NCI-H748 treated with DMSO at 0.1 percent for 48 hours (cell line): ENCODE results near the gene SUSD1.
"Not testable (repeated sequence)": the region's sequence is repeated elsewhere in the genome, so short reads cannot be mapped to it uniquely, and the experiment has no call there.

ENCODE experiments used
- DNase-seq: peaks from one replicate; lab custom pipeline; 2025; lab: John Stamatoyannopoulos, UW

Gene SUSD1

GRCh38 chr9:112094948-112095681, 80.0 kb downstream of the SUSD1 start:
- no peak for DNase-seq

- no peak for DNase-seq
Measured at GRCh38 chr9:112094241-112094640, 80.9 kb downstream of the SUSD1 start.

GRCh38 chr9:112093870-112094216, 81.3 kb downstream of the SUSD1 start:
- DNase-seq, result no peak

- no peak for DNase-seq
Measured at GRCh38 chr9:112093147-112093869, 81.8 kb downstream of the SUSD1 start.

GRCh38 chr9:112091810-112092209, 83.3 kb downstream of the SUSD1 start:
- no peak for DNase-seq

GRCh38 chr9:112087506-112087905, 87.6 kb downstream of the SUSD1 start:
- no peak for DNase-seq

GRCh38 chr9:112086627-112087026, 88.5 kb downstream of the SUSD1 start:
- peak; percentile 4 for DNase-seq

- no peak for DNase-seq
Measured at GRCh38 chr9:112084907-112085306, 90.2 kb downstream of the SUSD1 start.

- no peak for DNase-seq
Measured at GRCh38 chr9:112084334-112084733, 90.8 kb downstream of the SUSD1 start.

- no peak for DNase-seq
Measured at GRCh38 chr9:112081918-112082729, 93.0 kb downstream of the SUSD1 start.

GRCh38 chr9:112080831-112081542, 94.1 kb downstream of the SUSD1 start:
- no peak for DNase-seq

- no peak for DNase-seq
Measured at GRCh38 chr9:112078432-112078831, 96.7 kb downstream of the SUSD1 start.

- DNase-seq, result no peak
Measured at GRCh38 chr9:112076814-112077213, 98.3 kb downstream of the SUSD1 start.

- no peak for DNase-seq
Measured at GRCh38 chr9:112075009-112075378, 100.1 kb downstream of the SUSD1 start.

GRCh38 chr9:112074250-112075008, 100.7 kb downstream of the SUSD1 start:
- peak; percentile 26 for DNase-seq

GRCh38 chr9:112073639-112074173, 101.4 kb downstream of the SUSD1 start:
- DNase-seq, result not testable (repeated sequence)

GRCh38 chr9:112072721-112073638, 102.1 kb downstream of the SUSD1 start:
- no peak for DNase-seq

GRCh38 chr9:112069318-112070169, 105.6 kb downstream of the SUSD1 start:
- no peak for DNase-seq
